ENCODE results near the gene SERGEF.

- no peak for TF ChIP-seq TARDBP (IDR thresholded peaks at IDR 0.05; ENCODE audit: borderline replicate concordance)
- TF ChIP-seq USF2 (IDR thresholded peaks at IDR 0.05; ENCODE audit: borderline replicate concordance, low read depth, low read length) = no peak
- no peak for TF ChIP-seq RFX5 (IDR thresholded peaks at IDR 0.05; ENCODE audit: low read depth, low read length)
- no peak for TF ChIP-seq ASH2L (IDR thresholded peaks at IDR 0.05; ENCODE audit: borderline replicate concordance, low read depth)
Measured at GRCh38 chr11:18011633-18012032, 1.2 kb downstream of the SERGEF start.
